KMS-11 (cell line): ENCODE results near the gene ALDOB.

ENCODE experiments used
- H2AFZ ChIP-seq: fragments of 200-600 bp; sonication (generic); 2 replicates; pipeline ENCODE4 v1.6.1; 2016; ENCODE audit warnings: antibody characterized with exemption, mixed run types, low read depth
- H3K27ac ChIP-seq: fragments of 200-600 bp; sonication (generic); 2 replicates; pipeline ENCODE4 v1.6.1; 2016; ENCODE audit warnings: mild to moderate bottlenecking, mixed run types
- H3K27me3 ChIP-seq: fragments of 200-600 bp; sonication (generic); 2 replicates; pipeline ENCODE4 v1.6.1; 2017; ENCODE audit warnings: mild to moderate bottlenecking, low read depth, mixed run types, moderate library complexity; ENCODE audit not compliant: insufficient read depth
- H3K36me3 ChIP-seq: fragments of 200-600 bp; sonication (generic); 2 replicates; pipeline ENCODE4 v1.6.1; 2017; ENCODE audit warnings: mild to moderate bottlenecking, mixed run types; ENCODE audit not compliant: insufficient read depth
- H3K4me1 ChIP-seq: fragments of 200-600 bp; sonication (generic); 2 replicates; pipeline ENCODE4 v1.6.1; 2016; ENCODE audit warnings: mild to moderate bottlenecking, low read depth, mixed run types; ENCODE audit not compliant: poor library complexity, severe bottlenecking
- H3K4me2 ChIP-seq: fragments of 200-600 bp; sonication (generic); 2 replicates; pipeline ENCODE4 v1.7.0; 2016; ENCODE audit warnings: mild to moderate bottlenecking, mixed run types
- H3K4me3 ChIP-seq: fragments of 200-600 bp; sonication (generic); IDR thresholded peaks from 2 replicates; pipeline ENCODE4 v1.6.1; 2017; ENCODE audit warnings: low read depth, low read length, mixed read lengths; ENCODE audit not compliant: insufficient read depth
- H3K79me2 ChIP-seq: fragments of 200-600 bp; sonication (generic); 2 replicates; pipeline ENCODE4 v1.6.1; 2016; ENCODE audit warnings: low read depth, mixed run types; ENCODE audit not compliant: insufficient read depth
- H3K9ac ChIP-seq: fragments of 200-600 bp; sonication (generic); 2 replicates; pipeline ENCODE4 v1.6.1; 2016; ENCODE audit warnings: mild to moderate bottlenecking, mixed run types
- H4K20me1 ChIP-seq: fragments of 200-600 bp; sonication (generic); 2 replicates; pipeline ENCODE4 v1.6.1; 2016; ENCODE audit warnings: mild to moderate bottlenecking, mixed run types; ENCODE audit not compliant: insufficient read depth
- TF ChIP-seq, protein P1 (sequence below): fragments of 200-600 bp; sonication (generic); conservative IDR thresholded peaks from 2 replicates; pipeline ENCODE4 v1.6.1; 2017; ENCODE audit warnings: low read depth, mild to moderate bottlenecking, antibody characterized with exemption, low read length, moderate library complexity, mixed read lengths

Gene ALDOB

DNA sequence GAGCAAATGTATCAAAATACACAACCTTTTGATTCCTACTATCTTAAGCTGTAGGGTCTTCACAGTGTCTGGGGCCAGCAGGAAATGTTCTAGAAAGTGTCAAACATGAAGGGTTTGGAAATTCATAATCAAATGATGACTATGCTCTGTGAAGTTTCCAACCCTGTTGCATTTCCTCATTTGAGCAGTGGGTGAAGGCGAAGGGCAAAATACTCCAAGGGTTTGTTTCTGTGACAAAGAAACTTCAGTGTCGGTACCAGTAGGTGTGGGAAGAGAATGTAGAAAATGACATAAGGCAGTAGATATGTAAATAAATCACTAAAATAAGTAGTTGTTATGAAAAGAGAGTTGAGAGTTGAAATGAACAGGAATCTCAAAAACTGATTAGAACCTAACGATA, 576 bp downstream of the ALDOB start:
- H3K4me2 ChIP-seq: no peak overlapping the region
- TF ChIP-seq, protein P1, sequence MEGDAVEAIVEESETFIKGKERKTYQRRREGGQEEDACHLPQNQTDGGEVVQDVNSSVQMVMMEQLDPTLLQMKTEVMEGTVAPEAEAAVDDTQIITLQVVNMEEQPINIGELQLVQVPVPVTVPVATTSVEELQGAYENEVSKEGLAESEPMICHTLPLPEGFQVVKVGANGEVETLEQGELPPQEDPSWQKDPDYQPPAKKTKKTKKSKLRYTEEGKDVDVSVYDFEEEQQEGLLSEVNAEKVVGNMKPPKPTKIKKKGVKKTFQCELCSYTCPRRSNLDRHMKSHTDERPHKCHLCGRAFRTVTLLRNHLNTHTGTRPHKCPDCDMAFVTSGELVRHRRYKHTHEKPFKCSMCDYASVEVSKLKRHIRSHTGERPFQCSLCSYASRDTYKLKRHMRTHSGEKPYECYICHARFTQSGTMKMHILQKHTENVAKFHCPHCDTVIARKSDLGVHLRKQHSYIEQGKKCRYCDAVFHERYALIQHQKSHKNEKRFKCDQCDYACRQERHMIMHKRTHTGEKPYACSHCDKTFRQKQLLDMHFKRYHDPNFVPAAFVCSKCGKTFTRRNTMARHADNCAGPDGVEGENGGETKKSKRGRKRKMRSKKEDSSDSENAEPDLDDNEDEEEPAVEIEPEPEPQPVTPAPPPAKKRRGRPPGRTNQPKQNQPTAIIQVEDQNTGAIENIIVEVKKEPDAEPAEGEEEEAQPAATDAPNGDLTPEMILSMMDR: no peak

DNA sequence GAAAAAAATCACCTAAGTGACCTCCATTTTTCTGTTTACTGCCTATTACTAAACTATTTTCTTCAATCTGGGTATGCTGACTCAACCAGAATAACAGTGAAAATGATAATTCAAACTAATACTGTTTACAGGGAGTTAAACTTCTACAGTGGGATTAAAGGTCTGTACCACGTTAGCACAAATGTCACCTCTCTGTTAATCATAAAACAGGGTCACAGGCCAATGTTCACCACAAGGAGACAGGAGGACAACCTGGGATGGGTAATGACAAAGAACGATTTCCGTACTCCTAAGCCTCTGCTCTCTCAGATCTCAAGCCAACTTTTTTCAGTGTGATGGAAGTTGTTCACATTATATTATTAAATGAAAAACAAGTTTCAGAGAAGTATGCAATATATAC, 2.3 kb downstream of the ALDOB start:
- TF ChIP-seq, protein P1: no peak
- Histone ChIP-seq H2AFZ (no peak overlapping the region), H4K20me1 (no peaks in the 10 kb centered on the region)

More for the DNA sequence above, 576 bp downstream of the ALDOB start:
- H3K79me2 ChIP-seq: no peaks in the 10 kb centered on the region
- no peak overlapping the region for H3K9ac ChIP-seq
- H3K36me3 ChIP-seq: no peaks in the 10 kb centered on the region
- H2AFZ ChIP-seq: no peak overlapping the region
- no peaks in the 10 kb centered on the region for H4K20me1 ChIP-seq
- no peaks in the 10 kb centered on the region for H3K27me3 ChIP-seq
- H3K4me1 ChIP-seq: peaks cover 28% of the 10 kb centered on the region
- H3K27ac ChIP-seq: no peak overlapping the region
- no peak overlapping the region for H3K4me3 ChIP-seq

DNA sequence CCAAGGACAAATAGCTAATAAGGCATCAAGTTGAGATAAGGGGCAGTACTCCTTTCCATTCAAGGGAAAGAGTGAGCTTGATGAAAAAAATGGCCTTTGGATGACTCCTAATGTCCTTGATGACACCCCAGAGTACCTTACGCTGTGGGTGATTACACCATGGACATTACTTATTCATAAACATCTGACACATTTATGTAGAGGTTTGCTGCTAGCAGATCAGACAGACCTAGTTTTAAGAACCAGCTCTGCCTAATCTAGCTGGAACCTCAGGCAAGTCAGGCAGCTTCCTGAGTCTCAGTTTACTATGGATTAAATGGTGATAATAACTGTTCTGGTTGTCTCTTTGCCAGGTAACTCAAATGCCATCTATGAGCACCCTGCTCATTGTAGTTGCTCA, 2.8 kb downstream of the ALDOB start:
- H3K36me3 ChIP-seq: no peaks in the 10 kb centered on the region
- no peak overlapping the region for H3K9ac ChIP-seq
- TF ChIP-seq, protein P1: no peak
- H3K27ac ChIP-seq: no peak overlapping the region
- H4K20me1 ChIP-seq: no peaks in the 10 kb centered on the region
- no peak overlapping the region for H3K4me2 ChIP-seq
- peaks cover 41% of the 10 kb centered on the region for H3K4me1 ChIP-seq
- H3K79me2 ChIP-seq: no peaks in the 10 kb centered on the region
- no peak overlapping the region for H2AFZ ChIP-seq
- no peak overlapping the region for H3K4me3 ChIP-seq
- no peaks in the 10 kb centered on the region for H3K27me3 ChIP-seq

More for the DNA sequence above, 2.3 kb downstream of the ALDOB start:
- no peak overlapping the region for H3K4me2 ChIP-seq
- H3K27me3 ChIP-seq: no peaks in the 10 kb centered on the region
- no peak overlapping the region for H3K27ac ChIP-seq
- H3K4me3 ChIP-seq: no peak overlapping the region
- H3K9ac ChIP-seq: no peak overlapping the region
- H3K4me1 ChIP-seq: peaks cover 41% of the 10 kb centered on the region
- no peaks in the 10 kb centered on the region for H3K36me3 ChIP-seq
- H3K79me2 ChIP-seq: no peaks in the 10 kb centered on the region

DNA sequence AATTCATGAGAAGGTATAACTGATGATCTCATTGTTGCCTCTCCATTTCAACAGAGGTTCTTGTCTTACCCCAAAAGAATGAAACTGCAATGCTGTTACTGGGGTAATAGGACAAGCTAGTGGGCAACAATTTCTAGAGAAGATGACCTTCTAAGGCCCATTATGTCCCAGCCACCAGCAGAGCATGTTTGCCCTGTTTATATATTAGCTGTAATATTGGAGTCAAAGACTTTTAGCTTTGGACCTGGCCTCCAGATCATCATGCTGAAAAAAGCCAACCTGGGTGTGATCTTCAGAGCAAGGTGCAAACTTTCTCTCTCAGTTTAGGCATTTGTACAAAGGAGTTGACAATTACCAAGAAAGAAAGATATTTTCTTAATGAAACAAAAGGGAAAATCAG, 3.4 kb downstream of the ALDOB start:
- Histone ChIP-seq H3K4me1 (peaks cover 45% of the 10 kb centered on the region), H4K20me1 (no peaks in the 10 kb centered on the region), H3K9ac (no peak overlapping the region), H3K4me3 (no peak overlapping the region), H3K4me2 (no peak overlapping the region), H3K27me3 (no peaks in the 10 kb centered on the region), H3K27ac (no peak overlapping the region), H2AFZ (no peak overlapping the region), H3K36me3 (no peaks in the 10 kb centered on the region), H3K79me2 (no peaks in the 10 kb centered on the region)
- TF ChIP-seq, protein P1: no peak
